Measurements from ENCODE around the gene GPX4. TPM values are rescaled to one million over a fixed set of nuclear protein-coding genes. Genes with fewer than 3 reads are reported as not detected.

The GPX4 gene
- total and polyA plus RNA-seq, 2 experiments from 2014 or later: 351 to 573 TPM

- H3K36me3 ChIP-seq (ENCODE audit: insufficient read depth): 0 out of 2 replicates have a peak, but pooled peaks cover 3% of the 10 kb centered on the region
- Mint-ChIP-seq H3K36me3 (ENCODE audit: low read depth) (peaks cover 12% of the 10 kb centered on the region), H3K9me3 (no peaks in the 10 kb centered on the region), H3K4me3 (peak overlapping the region; percentile 50), H3K4me1 (peaks cover 18% of the 10 kb centered on the region; the same call in 2 of the 3 replicates), H3K27me3 (ENCODE audit: insufficient read depth, low read depth, poor library complexity) (peaks cover 21% of the 10 kb centered on the region), H3K27ac (peak overlapping the region; percentile 62; the same call in 1 of the 2 replicates)
- peaks cover 26% of the 10 kb centered on the region for H3F3A ChIP-seq (replicated peaks; ENCODE audit: low read depth)
- peak overlapping the region; percentile 44; the same call in 1 of the 2 replicates for H3K4me2 ChIP-seq
- H4K20me1 ChIP-seq (replicated peaks; ENCODE audit: insufficient read depth): no peaks in the 10 kb centered on the region; the same call in 1 of the 2 replicates
- TF ChIP-seq ZNF114 (CRISPR knock-in tag; IDR thresholded peaks at IDR 0.05) (no peak), NANOG (IDR thresholded peaks at IDR 0.05; ENCODE audit: borderline replicate concordance) (no peak), JUNB (IDR thresholded peaks at IDR 0.05; ENCODE audit: unreplicated experiment) (no peak), ZNF331 (CRISPR knock-in tag; IDR thresholded peaks at IDR 0.05; ENCODE audit: low read depth) (no peak), CTCF (conservative IDR thresholded peaks at IDR 0.05; ENCODE audit: low read depth in 2 of 2) (no peak), EZH2 (IDR thresholded peaks at IDR 0.05; ENCODE audit: low read depth, unreplicated experiment) (no peak), ZNF462 (CRISPR knock-in tag; IDR thresholded peaks at IDR 0.05) (no peak), CREB1 (CRISPR knock-in tag; IDR thresholded peaks at IDR 0.05; ENCODE audit: low read depth) (no peak), EZH2phosphoT487 (IDR thresholded peaks at IDR 0.05; ENCODE audit: unreplicated experiment) (no peak), POLR2AphosphoS5 (IDR thresholded peaks at IDR 0.05; ENCODE audit: low read depth) (no peak), REST (IDR thresholded peaks at IDR 0.05; ENCODE audit: unreplicated experiment) (no peak), STAT1 (IDR thresholded peaks at IDR 0.05; ENCODE audit: unreplicated experiment) (no peak), ETS1 (IDR thresholded peaks at IDR 0.05) (no peak)
- no peaks in the 10 kb centered on the region for H3K27me3 ChIP-seq (ENCODE audit: insufficient read depth)
- ATAC-seq (no peak), DNase-seq (ENCODE audit: low spot score) (no peak)
- H3K27ac ChIP-seq (ENCODE audit: low read depth): peak overlapping the region; percentile 89
- H3K9me2 ChIP-seq (ENCODE audit: insufficient read depth): no peaks in the 10 kb centered on the region
- no peak overlapping the region for H2AFZ ChIP-seq
- H3K4me3 ChIP-seq: peak overlapping the region; percentile 15; the same call in 1 of the 2 replicates
- H3K79me2 ChIP-seq (replicated peaks; ENCODE audit: insufficient read depth): no peaks in the 10 kb centered on the region
- peaks cover 11% of the 10 kb centered on the region for H3K4me1 ChIP-seq (ENCODE audit: insufficient read depth)
Observed at GRCh38 chr19:1103132-1103707, 574 bp upstream of the GPX4 start.
